WERI-Rb-1 (cell line): Measurements from ENCODE around the gene DEFB132.

ENCODE experiments used
- DNase-seq: peaks from one replicate; pipeline ENCODE4 v3.0.0-alpha.2; 2020
- H3K27ac ChIP-seq: fragments of 250-450 bp; sonication (Bioruptor Pico); 2 replicates; pipeline ENCODE4 v1.5.1; 2020; ENCODE audit warnings: mild to moderate bottlenecking, moderate library complexity
- H3K27me3 ChIP-seq: fragments of 250-450 bp; sonication (Bioruptor Pico); 2 replicates; pipeline ENCODE4 v1.5.1; 2021; ENCODE audit warnings: mild to moderate bottlenecking, low read depth, moderate library complexity; ENCODE audit not compliant: insufficient read depth, severe bottlenecking
- H3K36me3 ChIP-seq: fragments of 250-450 bp; sonication (Bioruptor Pico); 2 replicates; pipeline ENCODE4 v1.5.1; 2020; ENCODE audit warnings: mild to moderate bottlenecking, moderate library complexity
- H3K4me3 ChIP-seq: 2 replicates; pipeline ENCODE4 v1.5.1; 2011; ENCODE audit warnings: low read depth, mild to moderate bottlenecking, control low read depth, low read length
- H3K9me3 ChIP-seq: fragments of 250-450 bp; sonication (Bioruptor Pico); 2 replicates; pipeline ENCODE4 v1.5.1; 2021; ENCODE audit warnings: mild to moderate bottlenecking, moderate library complexity; ENCODE audit not compliant: severe bottlenecking
- CTCF ChIP-seq: IDR thresholded peaks from 2 replicates; pipeline ENCODE4 v1.5.1; 2011; ENCODE audit warnings: low read depth, mild to moderate bottlenecking, control low read depth, inconsistent platforms, low read length

DEFB132 gene

GRCh38 chr20:276620-277495 lies 19.3 kb downstream of the DEFB132 start:
- H3K27ac ChIP-seq, result no peak overlapping the region
- no peaks in the 10 kb centered on the region for H3K9me3 ChIP-seq
- H3K27me3 ChIP-seq, result no peaks in the 10 kb centered on the region
- no peak for TF ChIP-seq CTCF
- peaks cover 49% of the 10 kb centered on the region for H3K36me3 ChIP-seq
- no peak overlapping the region for H3K4me3 ChIP-seq
- DNase-seq, result no peak

- H3K9me3 ChIP-seq, result no peaks in the 10 kb centered on the region
- H3K27ac ChIP-seq, result no peak overlapping the region
- TF ChIP-seq CTCF, result no peak
- peaks cover 55% of the 10 kb centered on the region for H3K36me3 ChIP-seq
- H3K4me3 ChIP-seq, result no peak overlapping the region
- H3K27me3 ChIP-seq, result no peaks in the 10 kb centered on the region
- DNase-seq, result no peak
Observed at GRCh38 chr20:277496-277781, 19.9 kb downstream of the DEFB132 start.

- no peak for TF ChIP-seq CTCF
- no peak overlapping the region for H3K4me3 ChIP-seq
- peaks cover 57% of the 10 kb centered on the region for H3K36me3 ChIP-seq
- no peaks in the 10 kb centered on the region for H3K27me3 ChIP-seq
- H3K27ac ChIP-seq, result no peak overlapping the region
- DNase-seq, result no peak
- no peaks in the 10 kb centered on the region for H3K9me3 ChIP-seq
Observed at GRCh38 chr20:278181-278580, 20.7 kb downstream of the DEFB132 start.

- TF ChIP-seq CTCF, result no peak
- Histone ChIP-seq H3K9me3 (no peaks in the 10 kb centered on the region), H3K27ac (no peak overlapping the region), H3K4me3 (no peak overlapping the region), H3K36me3 (peaks cover 63% of the 10 kb centered on the region), H3K27me3 (no peaks in the 10 kb centered on the region)
- no peak for DNase-seq
Observed at GRCh38 chr20:278607-279571, 21.4 kb downstream of the DEFB132 start.

GRCh38 chr20:284172-284571 lies 26.6 kb downstream of the DEFB132 start:
- H3K4me3 ChIP-seq, result no peak overlapping the region
- no peaks in the 10 kb centered on the region for H3K27me3 ChIP-seq
- H3K27ac ChIP-seq, result no peak overlapping the region
- no peaks in the 10 kb centered on the region for H3K9me3 ChIP-seq
- peaks cover 42% of the 10 kb centered on the region for H3K36me3 ChIP-seq
- no peak for TF ChIP-seq CTCF
- no peak for DNase-seq
